Adipocyte (in vitro differentiated cells): ENCODE measurements around the gene ZBTB21.
A peak's percentile ranks its signal among the peaks of the same experiment; 100 is the strongest.
"Not testable (repeated sequence)": the region's sequence is repeated elsewhere in the genome, so short reads cannot be mapped to it uniquely, and the experiment has no call there.

Experiments used
- DNase-seq: peaks from one replicate; pipeline ENCODE4 v3.0.0-alpha.2; 2015; ENCODE audit warnings: low read depth
- H3K27me3 ChIP-seq: replicated peaks from 2 replicates; pipeline ENCODE4 v1.7.0; 2013; ENCODE audit warnings: mild to moderate bottlenecking, low read length, moderate library complexity; ENCODE audit not compliant: control insufficient read depth, insufficient read depth
- H3K36me3 ChIP-seq: 2 replicates; pipeline ENCODE4 v1.7.0; 2013; ENCODE audit warnings: low read length, mild to moderate bottlenecking, moderate library complexity; ENCODE audit not compliant: control insufficient read depth, insufficient read depth, severe bottlenecking
- H3K4me1 ChIP-seq: 2 replicates; pipeline ENCODE4 v1.7.0; 2013; ENCODE audit warnings: mild to moderate bottlenecking, low read length, moderate library complexity; ENCODE audit not compliant: control insufficient read depth, insufficient read depth
- H3K4me3 ChIP-seq: 2 replicates; pipeline ENCODE4 v1.7.0; 2013; ENCODE audit warnings: mild to moderate bottlenecking, low read length, moderate library complexity
- H3K9ac ChIP-seq: 2 replicates; pipeline ENCODE4 v1.7.0; 2013; ENCODE audit warnings: mild to moderate bottlenecking, low read length, moderate library complexity
- H3K9me3 ChIP-seq: 2 replicates; pipeline ENCODE4 v1.7.0; 2013; ENCODE audit warnings: mild to moderate bottlenecking, low read length, moderate library complexity; ENCODE audit not compliant: control insufficient read depth

The ZBTB21 gene

DNA sequence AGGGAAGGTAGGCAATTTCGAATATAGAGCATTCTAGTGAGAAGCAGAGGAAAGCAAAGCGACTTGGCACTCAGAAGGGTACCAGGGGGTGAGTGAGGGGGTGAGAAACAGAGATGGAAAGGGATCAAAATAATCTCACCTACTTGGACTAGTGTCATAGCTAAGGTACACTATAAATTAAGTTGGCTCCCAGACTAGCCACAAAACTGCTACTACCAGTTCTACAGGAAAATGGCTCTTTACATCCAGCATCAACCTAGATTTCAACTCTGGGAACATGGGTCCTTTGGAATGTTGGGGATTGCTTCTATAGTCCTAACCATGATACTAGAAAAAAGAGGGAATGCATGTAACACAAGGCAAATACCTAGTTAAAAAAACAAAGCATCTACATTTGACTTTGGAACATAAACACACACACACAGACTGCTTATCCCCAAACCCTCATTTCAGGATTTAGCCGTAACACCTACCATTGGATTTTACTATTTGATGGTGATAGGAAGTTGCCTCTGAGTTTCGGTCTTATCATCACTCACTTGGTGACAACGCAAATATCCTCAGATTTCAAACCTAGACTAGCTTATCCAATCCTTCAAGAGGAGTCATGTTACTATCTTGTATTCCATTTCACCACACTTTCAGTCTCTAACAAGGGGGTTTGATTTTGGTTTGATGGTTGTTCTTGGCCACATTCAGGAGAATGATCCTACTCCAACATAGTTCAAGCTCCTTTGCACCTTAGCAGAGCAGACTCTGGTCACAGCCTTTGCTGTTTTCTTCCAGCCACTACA lies 5.6 kb downstream of the ZBTB21 start:
- H3K36me3 ChIP-seq, result peaks cover 28% of the 10 kb centered on the region
- no peak overlapping the region for H3K4me3 ChIP-seq
- H3K4me1 ChIP-seq, result peaks cover 24% of the 10 kb centered on the region

DNA sequence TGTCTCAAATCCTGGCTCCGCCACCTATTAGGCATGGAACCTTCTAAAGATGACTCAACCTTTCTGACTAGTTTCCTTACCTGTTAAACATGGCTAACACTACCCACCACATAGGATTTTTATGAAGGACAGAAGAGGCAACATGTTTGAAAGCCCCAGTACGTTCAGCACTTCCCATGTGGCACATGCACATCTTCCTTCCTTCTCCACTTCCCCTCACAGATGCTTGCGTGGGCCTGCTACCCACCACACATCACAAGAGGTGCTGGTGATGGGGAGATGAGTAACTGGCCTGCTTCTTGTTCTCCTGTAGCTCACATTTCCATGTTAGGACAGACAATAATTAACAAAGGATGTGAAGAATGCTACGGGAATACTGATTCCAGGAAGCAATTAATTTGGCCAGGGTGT lies 7.1 kb downstream of the ZBTB21 start:
- no peak for DNase-seq
- Histone ChIP-seq H3K27me3 (no peaks in the 10 kb centered on the region), H3K9me3 (no peaks in the 10 kb centered on the region), H3K4me3 (no peak overlapping the region), H3K4me1 (peaks cover 15% of the 10 kb centered on the region), H3K9ac (no peak overlapping the region), H3K36me3 (peaks cover 33% of the 10 kb centered on the region)

More for the DNA sequence above, 5.6 kb downstream of the ZBTB21 start:
- no peak overlapping the region for H3K9ac ChIP-seq
- H3K9me3 ChIP-seq, result no peaks in the 10 kb centered on the region
- no peaks in the 10 kb centered on the region for H3K27me3 ChIP-seq
- DNase-seq, result no peak

DNA sequence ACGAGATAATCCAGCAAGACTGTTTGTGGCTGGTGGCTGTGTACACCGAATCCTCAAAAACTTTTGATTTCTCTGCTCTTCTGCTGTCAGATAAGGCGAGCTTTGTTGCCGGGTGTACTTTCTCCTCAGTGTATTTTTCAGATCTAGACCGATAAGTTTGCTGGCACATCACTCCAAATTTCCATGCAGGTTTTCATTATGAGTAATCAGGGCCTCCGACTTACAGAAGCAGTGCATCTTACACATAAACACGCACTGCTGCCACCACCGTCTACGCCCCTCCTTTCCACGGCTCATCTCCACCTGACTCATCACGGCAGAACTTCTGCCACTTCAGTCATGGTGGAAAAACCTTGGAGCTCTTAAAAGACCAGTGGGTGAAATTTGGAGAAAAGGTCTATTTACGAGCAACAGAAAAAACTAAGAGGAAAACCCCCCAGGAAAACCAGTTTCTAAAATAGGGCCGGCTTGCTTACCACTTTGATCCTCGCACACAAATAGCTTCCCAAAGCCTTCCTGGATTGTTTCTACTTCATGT lies 7.7 kb downstream of the ZBTB21 start:
- DNase-seq, result peak; percentile 93
- H3K9me3 ChIP-seq, result no peaks in the 10 kb centered on the region
- peaks cover 33% of the 10 kb centered on the region for H3K36me3 ChIP-seq
- no peak overlapping the region for H3K9ac ChIP-seq
- H3K4me1 ChIP-seq, result peaks cover 16% of the 10 kb centered on the region
- H3K27me3 ChIP-seq, result no peaks in the 10 kb centered on the region
- H3K4me3 ChIP-seq, result no peak overlapping the region

DNA sequence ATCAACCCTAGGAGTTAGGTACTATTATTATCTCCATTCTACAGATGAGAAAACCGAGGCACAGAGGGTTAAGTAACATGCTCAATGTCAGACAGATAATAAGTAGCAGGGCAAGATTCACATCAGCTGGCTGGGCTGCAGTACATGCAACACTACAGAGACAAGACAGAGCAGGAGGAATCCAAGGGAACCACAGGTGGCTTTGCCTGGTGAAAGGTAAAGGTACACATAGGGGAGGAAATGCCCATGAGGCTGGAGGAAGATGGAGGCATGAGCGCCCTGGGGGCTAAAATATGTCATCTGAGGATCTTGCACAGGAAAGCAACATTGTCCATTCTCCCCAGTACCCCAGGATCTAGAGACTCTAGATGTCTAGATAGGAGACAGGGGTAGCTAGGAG lies 8.4 kb downstream of the ZBTB21 start:
- no peaks in the 10 kb centered on the region for H3K9me3 ChIP-seq
- peaks cover 33% of the 10 kb centered on the region for H3K36me3 ChIP-seq
- H3K27me3 ChIP-seq, result no peaks in the 10 kb centered on the region
- DNase-seq, result no peak
- peaks cover 14% of the 10 kb centered on the region for H3K4me1 ChIP-seq
- no peak overlapping the region for H3K4me3 ChIP-seq
- no peak overlapping the region for H3K9ac ChIP-seq

DNA sequence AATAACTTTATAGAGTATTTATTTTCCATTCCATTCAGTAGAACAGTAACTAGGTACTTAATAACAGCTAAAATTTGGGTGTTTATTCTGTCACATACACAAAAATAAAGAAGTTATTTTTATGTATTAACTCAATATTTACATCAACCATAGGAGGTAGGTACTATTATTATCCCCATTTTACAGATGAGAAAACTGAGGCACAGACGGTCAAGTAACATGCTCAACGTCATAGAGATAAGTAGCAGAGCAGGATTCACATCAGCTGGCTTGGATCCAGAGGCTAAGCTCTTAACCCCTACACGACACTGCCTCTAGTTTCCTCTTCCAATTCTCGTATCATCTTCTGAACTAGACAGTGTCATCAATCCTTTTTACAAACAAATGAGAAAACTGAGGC lies 9.3 kb downstream of the ZBTB21 start:
- Histone ChIP-seq H3K27me3 (no peaks in the 10 kb centered on the region), H3K36me3 (peaks cover 33% of the 10 kb centered on the region), H3K4me1 (peaks cover 17% of the 10 kb centered on the region), H3K9ac (no peak overlapping the region), H3K9me3 (no peaks in the 10 kb centered on the region), H3K4me3 (no peak overlapping the region)
- DNase-seq, result no peak

DNA sequence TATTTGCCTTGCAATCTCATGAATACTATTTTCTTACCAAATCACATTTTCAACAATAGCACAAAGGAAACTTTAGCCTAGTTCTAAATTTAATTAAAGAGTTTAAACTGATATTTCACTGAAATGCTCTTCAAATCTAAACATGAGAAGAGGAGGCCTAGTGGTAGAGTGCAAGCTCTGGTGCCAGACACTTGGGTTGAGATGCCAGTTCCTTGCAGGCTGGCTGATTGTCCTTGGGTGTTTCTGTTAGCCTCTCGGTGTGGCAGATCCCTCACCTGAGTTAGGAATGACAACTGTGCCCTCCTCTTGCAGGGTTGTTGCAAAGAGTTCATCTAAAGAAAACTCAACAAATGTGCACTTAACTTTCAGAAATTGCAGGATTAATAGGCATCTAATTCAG lies 12.5 kb downstream of the ZBTB21 start:
- DNase-seq, result no peak
- H3K36me3 ChIP-seq, result peaks cover 38% of the 10 kb centered on the region

DNA sequence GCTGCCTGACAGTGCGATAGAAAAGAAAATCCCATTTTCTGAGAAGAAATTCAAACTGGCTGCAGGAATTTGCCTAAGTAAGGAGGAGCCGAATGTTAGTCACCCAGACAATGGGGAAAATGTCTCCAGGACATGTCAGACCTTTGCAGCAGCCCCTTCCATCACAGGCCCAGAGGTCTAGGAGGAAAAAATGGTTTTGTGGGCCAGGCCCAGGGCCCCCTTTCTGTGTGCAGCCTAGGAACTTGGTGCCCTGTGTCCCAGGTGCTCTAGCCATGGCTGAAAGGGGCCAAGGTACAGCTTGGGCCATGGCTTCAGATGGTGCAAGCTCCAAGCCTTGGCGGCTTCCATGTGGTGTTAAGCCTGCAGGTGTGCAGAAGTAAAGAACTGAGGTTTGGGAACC lies 14.6 kb downstream of the ZBTB21 start:
- peaks cover 33% of the 10 kb centered on the region for H3K4me1 ChIP-seq
- H3K9ac ChIP-seq, result no peak overlapping the region
- no peak for DNase-seq
- H3K9me3 ChIP-seq, result no peaks in the 10 kb centered on the region
- no peaks in the 10 kb centered on the region for H3K27me3 ChIP-seq
- no peak overlapping the region for H3K4me3 ChIP-seq
- peaks cover 40% of the 10 kb centered on the region for H3K36me3 ChIP-seq

More for the DNA sequence above, 12.5 kb downstream of the ZBTB21 start:
- peaks cover 33% of the 10 kb centered on the region for H3K4me1 ChIP-seq
- H3K4me3 ChIP-seq, result no peak overlapping the region
- H3K9me3 ChIP-seq, result no peaks in the 10 kb centered on the region
- peak overlapping the region; percentile 53 for H3K9ac ChIP-seq
- H3K27me3 ChIP-seq, result no peaks in the 10 kb centered on the region

DNA sequence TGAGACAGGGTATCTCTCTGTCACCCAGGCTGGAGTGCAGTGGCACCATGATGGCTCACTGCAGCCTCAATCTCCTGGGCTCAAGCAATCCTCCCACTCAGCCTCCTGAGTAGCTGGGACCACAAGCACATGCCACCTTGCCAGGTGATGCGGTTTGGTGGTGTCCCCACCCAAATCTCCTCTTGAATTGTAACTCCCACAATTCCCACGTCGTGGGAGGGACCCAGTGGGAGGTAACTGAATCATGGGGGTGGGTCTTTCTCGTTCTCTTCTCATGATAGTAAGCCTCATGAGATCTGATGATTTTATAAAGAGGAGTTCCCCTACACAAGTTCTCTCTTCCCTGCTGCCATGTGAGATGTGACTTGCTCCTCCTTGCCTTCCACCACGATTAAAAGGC lies 15.5 kb downstream of the ZBTB21 start:
- H3K36me3 ChIP-seq, result peaks cover 35% of the 10 kb centered on the region
- not testable (repeated sequence) for H3K4me3 ChIP-seq, H3K9ac ChIP-seq, H3K9me3 ChIP-seq, DNase-seq, H3K27me3 ChIP-seq
- peaks cover 33% of the 10 kb centered on the region for H3K4me1 ChIP-seq

DNA sequence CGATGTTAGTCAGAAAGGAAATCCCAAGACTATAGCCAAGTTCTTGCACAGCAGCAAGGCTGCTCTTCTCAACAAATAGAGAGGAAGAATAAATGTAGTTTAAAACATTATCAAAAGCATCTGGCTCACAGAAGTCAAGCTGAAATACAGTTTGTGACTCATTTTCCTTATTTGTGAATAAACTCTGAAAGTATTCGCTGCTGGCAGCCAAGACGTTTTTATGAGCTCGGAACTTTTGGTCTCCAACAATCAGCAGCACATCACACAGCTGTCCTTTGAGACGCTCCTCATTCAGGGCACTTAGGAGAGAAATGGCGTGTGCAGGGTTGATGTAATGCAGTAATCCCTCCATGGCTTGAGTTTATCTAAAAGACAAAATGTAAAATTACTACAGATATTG lies 16.4 kb downstream of the ZBTB21 start:
- no peaks in the 10 kb centered on the region for H3K9me3 ChIP-seq
- H3K27me3 ChIP-seq, result no peaks in the 10 kb centered on the region
- no peak overlapping the region for H3K9ac ChIP-seq
- H3K36me3 ChIP-seq, result peaks cover 33% of the 10 kb centered on the region
- peak overlapping the region; percentile 25 for H3K4me3 ChIP-seq
- DNase-seq, result peak; percentile 90
- peaks cover 33% of the 10 kb centered on the region for H3K4me1 ChIP-seq

DNA sequence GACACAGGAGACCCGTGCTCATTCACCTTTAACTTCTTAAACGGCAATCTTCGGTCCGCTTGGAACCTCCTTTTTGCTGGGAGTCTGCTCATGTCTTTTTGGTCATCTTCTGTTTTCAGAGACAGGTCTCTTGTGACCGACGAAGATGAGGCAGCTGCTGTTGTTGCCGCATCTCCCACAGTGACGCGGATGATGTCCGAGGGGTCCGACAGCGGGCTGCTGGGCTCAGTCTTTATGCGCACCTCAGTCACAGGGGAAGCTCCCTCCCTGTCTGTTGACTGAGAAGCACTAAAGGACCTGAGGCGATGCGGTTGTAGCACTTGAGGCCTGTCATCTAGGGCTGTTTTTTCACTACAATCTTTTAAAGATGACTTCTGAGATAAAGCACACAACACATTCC lies 17.6 kb downstream of the ZBTB21 start:
- peaks cover 28% of the 10 kb centered on the region for H3K4me1 ChIP-seq
- no peak for DNase-seq
- H3K9me3 ChIP-seq, result no peaks in the 10 kb centered on the region
- no peak overlapping the region for H3K9ac ChIP-seq
- H3K36me3 ChIP-seq, result peaks cover 33% of the 10 kb centered on the region
- H3K27me3 ChIP-seq, result no peaks in the 10 kb centered on the region
- no peak overlapping the region for H3K4me3 ChIP-seq

DNA sequence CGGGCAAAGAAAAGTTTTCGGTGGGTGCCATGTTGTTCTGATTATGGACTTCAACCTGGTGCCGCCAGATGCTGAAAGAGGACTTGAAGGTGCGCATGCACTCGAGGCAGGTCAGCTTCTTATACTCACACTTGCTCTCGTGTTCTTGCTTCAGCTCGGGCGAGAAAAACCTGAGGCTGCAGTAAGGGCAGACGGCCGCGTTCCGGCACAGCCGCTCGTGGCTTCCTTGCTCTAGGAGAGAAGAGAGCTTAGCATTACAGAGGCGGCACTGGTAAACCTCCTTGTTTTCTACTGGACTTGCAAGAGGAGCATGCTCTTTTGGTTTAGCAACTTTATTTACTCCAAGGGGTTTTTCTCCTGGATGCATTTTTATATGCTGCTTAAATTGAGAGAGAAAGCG lies 18.5 kb downstream of the ZBTB21 start:
- peaks cover 22% of the 10 kb centered on the region for H3K4me1 ChIP-seq
- H3K9ac ChIP-seq, result no peak overlapping the region
- no peaks in the 10 kb centered on the region for H3K9me3 ChIP-seq
- H3K4me3 ChIP-seq, result no peak overlapping the region
- no peaks in the 10 kb centered on the region for H3K27me3 ChIP-seq
- DNase-seq, result no peak
- H3K36me3 ChIP-seq, result peaks cover 33% of the 10 kb centered on the region
